HepG2 (cell line): ENCODE results near the gene RTCA. TPM values are rescaled to one million over a fixed set of nuclear protein-coding genes. Genes with fewer than 3 reads are reported as not detected.

ENCODE experiments used
- BORCS8-MEF2B ChIP-seq: sonication (generic); formaldehyde crosslinking; IDR thresholded peaks from 2 replicates; pipeline ENCODE4 v1.8.0; 2022; ENCODE audit warnings: mild to moderate bottlenecking, missing genetic modification reagents
- CREB1 ChIP-seq, 2 experiments: fragments of 450-650 bp in 1 of 2; IDR thresholded peaks; 2 replicates each; pipeline ENCODE4 v1.6.1; 2016 to 2017; ENCODE audit warnings: control low read depth in 1 of 2, mild to moderate bottlenecking in 1 of 2, missing compliant biosample characterization in 1 of 2, missing genetic modification characterization in 1 of 2
- DPF2 ChIP-seq: sonication (generic); formaldehyde crosslinking; IDR thresholded peaks from 2 replicates; pipeline ENCODE4 v1.4.0; 2020; ENCODE audit warnings: mild to moderate bottlenecking, low read depth, missing genetic modification reagents, borderline replicate concordance
- GATAD2A ChIP-seq: IDR thresholded peaks from 2 replicates; pipeline ENCODE4 v1.6.1; 2016
- HMGXB4 ChIP-seq, 2 experiments: sonication (generic) in 1 of 2; formaldehyde crosslinking in 1 of 2; IDR thresholded peaks; 2 replicates each; pipeline versions ENCODE4 v1.4.0 to v1.6.1; 2018 to 2020; ENCODE audit warnings: missing genetic modification reagents in 2 of 2, borderline replicate concordance in 1 of 2, low read depth in 1 of 2, mild to moderate bottlenecking in 1 of 2, missing biosample characterization in 1 of 2
- HOXA5 ChIP-seq: sonication (generic); formaldehyde crosslinking; IDR thresholded peaks from 2 replicates; pipeline ENCODE4 v1.4.0; 2020; ENCODE audit warnings: missing genetic modification reagents
- KLF13 ChIP-seq: sonication (generic); formaldehyde crosslinking; IDR thresholded peaks from 2 replicates; pipeline ENCODE4 v1.4.0; 2020; ENCODE audit warnings: mild to moderate bottlenecking, missing genetic modification reagents
- LCORL ChIP-seq, 2 experiments: fragments of 450-650 bp in 1 of 2; sonication (generic) in 1 of 2; formaldehyde crosslinking in 1 of 2; IDR thresholded peaks; 2 replicates each; pipeline versions ENCODE4 v1.5.0 to v1.6.1; 2017 to 2020; ENCODE audit warnings: antibody characterized with exemption in 1 of 2, missing genetic modification reagents in 1 of 2
- MEIS2 ChIP-seq: sonication (generic); formaldehyde crosslinking; IDR thresholded peaks from 2 replicates; pipeline ENCODE4 v1.9.0; 2021; ENCODE audit warnings: mild to moderate bottlenecking, missing genetic modification reagents
- MLX ChIP-seq: IDR thresholded peaks from 2 replicates; pipeline ENCODE4 v1.6.1; 2016
- PLRG1 ChIP-seq: fragments of 450-650 bp; conservative IDR thresholded peaks from 2 replicates; pipeline ENCODE4 v1.6.1; 2016
- RARA ChIP-seq: IDR thresholded peaks from 2 replicates; pipeline ENCODE4 v1.6.1; 2016; ENCODE audit warnings: missing genetic modification reagents, missing compliant biosample characterization
- SMAD1 ChIP-seq: sonication (generic); formaldehyde crosslinking; IDR thresholded peaks from 2 replicates; pipeline ENCODE4 v1.4.0; 2020; ENCODE audit warnings: missing genetic modification reagents, low read depth, mild to moderate bottlenecking, borderline replicate concordance
- SMARCC2 ChIP-seq: fragments of 450-650 bp; IDR thresholded peaks from 2 replicates; pipeline ENCODE4 v1.6.1; 2017; ENCODE audit warnings: antibody characterized with exemption, mild to moderate bottlenecking
- SP4 ChIP-seq: sonication (generic); formaldehyde crosslinking; IDR thresholded peaks from 2 replicates; pipeline ENCODE4 v1.8.1; 2023; ENCODE audit warnings: mild to moderate bottlenecking, missing genetic modification reagents
- THAP11 ChIP-seq: IDR thresholded peaks from 2 replicates; pipeline ENCODE4 v1.6.1; 2016; ENCODE audit warnings: missing biosample characterization, missing genetic modification reagents
- XBP1 ChIP-seq: sonication (generic); formaldehyde crosslinking; IDR thresholded peaks from 2 replicates; pipeline ENCODE4 v1.5.0; 2020; ENCODE audit warnings: missing genetic modification reagents
- ZNF180 ChIP-seq: sonication (generic); formaldehyde crosslinking; IDR thresholded peaks from 2 replicates; pipeline ENCODE4 v1.4.0; 2020; ENCODE audit warnings: low read depth, missing genetic modification reagents, borderline replicate concordance
- ZNF235 ChIP-seq: sonication (generic); formaldehyde crosslinking; IDR thresholded peaks from 2 replicates; pipeline ENCODE4 v1.8.1; 2023; ENCODE audit warnings: mild to moderate bottlenecking, missing genetic modification reagents, borderline replicate concordance
- ZNF331 ChIP-seq: sonication (generic); formaldehyde crosslinking; IDR thresholded peaks from 2 replicates; pipeline ENCODE4 v1.4.0; 2020; ENCODE audit warnings: missing genetic modification reagents
- ZNF501 ChIP-seq: sonication (generic); formaldehyde crosslinking; IDR thresholded peaks from 2 replicates; pipeline ENCODE4 v1.5.1; 2020; ENCODE audit warnings: mild to moderate bottlenecking, moderate library complexity, missing genetic modification reagents
- ZNF543 ChIP-seq: sonication (generic); formaldehyde crosslinking; IDR thresholded peaks from 2 replicates; pipeline ENCODE4 v1.4.0; 2020; ENCODE audit warnings: mild to moderate bottlenecking, missing genetic modification reagents
- ZNF563 ChIP-seq: sonication (generic); formaldehyde crosslinking; IDR thresholded peaks from 2 replicates; pipeline ENCODE4 v1.8.0; 2022; ENCODE audit warnings: mild to moderate bottlenecking, moderate library complexity, missing genetic modification reagents
- ZNF615 ChIP-seq: sonication (generic); formaldehyde crosslinking; IDR thresholded peaks from 2 replicates; pipeline ENCODE4 v1.5.0; 2020; ENCODE audit warnings: mild to moderate bottlenecking, missing genetic modification reagents, borderline replicate concordance
- ZNF740 ChIP-seq: sonication (generic); formaldehyde crosslinking; IDR thresholded peaks from 2 replicates; pipeline ENCODE4 v1.4.0; 2020; ENCODE audit warnings: missing genetic modification reagents
- ZNF800 ChIP-seq: sonication (generic); formaldehyde crosslinking; IDR thresholded peaks from 2 replicates; pipeline ENCODE4 v1.4.0; 2020; ENCODE audit warnings: missing genetic modification reagents
- polyA plus RNA-seq, 8 experiments: library from polyadenylated mRNA; depleted of rRNA in 3 of 8; stranded (reverse) in 7 of 8; unstranded in 1 of 8; fragments of >200 nt; fragmentation: Illumina TruSeq in 4 of 8; extraction: Trizol in 4 of 8; gene quantifications; 2 replicates each; pipeline versions ENCODE4 v1.2.1 to v1.2.3, GENCODE V29; 2011 to 2016; ENCODE audit warnings: low read depth in 4 of 8, missing spikeins in 1 of 8, mixed read lengths in 1 of 8; ENCODE audit not compliant: insufficient read depth in 1 of 8
- total RNA-seq, 5 experiments: library from RNA; depleted of rRNA; stranded (reverse); fragments of >200 nt; fragmentation: Illumina TruSeq; extraction: Trizol; gene quantifications; 2 replicates each; pipeline ENCODE4 v1.2.3, GENCODE V29; 2016; ENCODE audit warnings: low read depth in 1 of 5

The RTCA gene
- total and polyA plus RNA-seq, 2 of the 13 experiments (the other 11 are each of a cell fraction or from before 2014, with no cell fraction given) = 22.7 to 31.0 TPM

GRCh38 chr1:100265931-100266740 lies at the start of gene RTCA (continued):
- TF ChIP-seq ZNF740 (CRISPR knock-in tag) (no peak), ZNF543 (CRISPR knock-in tag) (no peak), ZNF235 (no peak), ZNF180 (CRISPR knock-in tag) (no peak), LCORL (IDR thresholded peaks at IDR 0.05) (no peak), LCORL (CRISPR knock-in tag; IDR thresholded peaks at IDR 0.05) (no peak), XBP1 (CRISPR knock-in tag) (no peak), HOXA5 (CRISPR knock-in tag) (peak; percentile 85), ZNF615 (CRISPR knock-in tag) (no peak), MEIS2 (CRISPR knock-in tag) (peak; percentile 42; the same call in 1 of the 2 replicates), MLX (no peak), SP4 (CRISPR knock-in tag) (0 out of 2 replicates have a peak, but pooled peaks have one; percentile 32), DPF2 (CRISPR knock-in tag) (no peak), HMGXB4 (CRISPR knock-in tag; IDR thresholded peaks at IDR 0.05; ENCODE audit: borderline replicate concordance in 1 of 2, low read depth in 1 of 2) (peak; percentile 24 to 63; a peak in 3 of 4 replicates), ZNF800 (peak; percentile 75; the same call in 1 of the 2 replicates), KLF13 (CRISPR knock-in tag) (no peak), ZNF331 (CRISPR knock-in tag) (no peak), ZNF501 (CRISPR knock-in tag) (peak; percentile 84), PLRG1 (no peak), CREB1 (IDR thresholded peaks at IDR 0.05) (no peak), CREB1 (CRISPR knock-in tag; IDR thresholded peaks at IDR 0.05) (no peak), ZNF563 (CRISPR knock-in tag) (peak; percentile 64), SMARCC2 (no peak), SMAD1 (CRISPR knock-in tag) (peak; percentile 77; the same call in 1 of the 2 replicates), RARA (CRISPR knock-in tag) (0 out of 2 replicates have a peak, but pooled peaks have one; percentile 17), BORCS8-MEF2B (CRISPR knock-in tag) (0 out of 2 replicates have a peak, but pooled peaks have one; percentile 58), THAP11 (peak; percentile 72), GATAD2A (no peak)
